NCI-H2081 treated with DMSO at 0.1 percent for 48 hours (cell line): ENCODE data around the gene EPS8.

Experiments used
- DNase-seq: peaks from one replicate; lab custom pipeline; 2025; lab: John Stamatoyannopoulos, UW

The EPS8 gene

DNA sequence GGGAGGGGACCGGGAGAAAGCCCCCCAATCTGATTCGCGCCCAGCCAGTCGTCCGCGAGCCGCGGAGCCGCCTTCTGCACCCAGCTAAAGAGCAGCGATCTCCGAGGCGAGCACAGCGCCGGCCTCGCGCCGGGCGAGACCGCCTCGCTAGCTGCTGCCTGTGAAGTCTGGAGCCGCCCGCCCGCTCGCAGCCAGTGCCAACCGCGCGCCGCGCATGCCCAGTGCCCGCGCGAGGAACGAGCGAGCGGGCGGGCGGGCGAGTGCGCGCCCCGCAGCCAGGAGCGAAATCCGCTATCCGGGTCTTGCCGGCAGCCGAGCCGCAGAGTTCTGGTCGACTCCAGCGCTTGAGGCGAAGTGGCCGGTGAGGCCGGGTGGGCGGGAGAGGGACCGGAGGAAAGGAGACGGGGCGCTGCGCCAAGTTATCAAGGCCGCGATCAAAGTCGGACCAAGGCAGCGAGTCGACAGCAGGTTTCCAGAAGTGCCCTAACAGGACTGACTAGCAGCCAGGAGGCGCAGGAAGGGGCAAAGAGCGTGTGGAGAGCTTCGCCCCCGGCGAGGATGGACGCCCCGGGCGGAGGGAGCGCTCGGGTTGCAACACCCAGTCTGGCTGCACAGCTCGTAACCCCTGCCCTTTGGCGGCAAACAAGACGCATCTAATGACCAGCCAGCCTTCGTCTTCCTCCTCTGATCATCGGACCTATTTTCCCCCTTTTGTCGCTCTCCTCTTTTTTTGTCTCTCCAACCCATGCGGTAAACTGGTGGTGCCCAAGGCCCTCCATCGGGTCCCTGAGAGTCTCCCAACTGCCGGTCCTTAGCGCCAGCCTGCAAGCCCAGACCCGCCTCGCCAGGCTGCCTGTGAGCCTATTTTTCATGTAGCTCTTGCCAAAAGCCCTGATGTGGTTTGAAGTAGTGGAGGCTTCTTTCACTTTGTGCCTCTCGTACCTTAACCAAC is at the start of gene EPS8:
TSS of gene EPS8 (minus strand) at position 169 of the 952 bp plus-strand sequence. CDS start 106,437 bp downstream, outside the sequence.
- DNase-seq = peak; percentile 72

DNA sequence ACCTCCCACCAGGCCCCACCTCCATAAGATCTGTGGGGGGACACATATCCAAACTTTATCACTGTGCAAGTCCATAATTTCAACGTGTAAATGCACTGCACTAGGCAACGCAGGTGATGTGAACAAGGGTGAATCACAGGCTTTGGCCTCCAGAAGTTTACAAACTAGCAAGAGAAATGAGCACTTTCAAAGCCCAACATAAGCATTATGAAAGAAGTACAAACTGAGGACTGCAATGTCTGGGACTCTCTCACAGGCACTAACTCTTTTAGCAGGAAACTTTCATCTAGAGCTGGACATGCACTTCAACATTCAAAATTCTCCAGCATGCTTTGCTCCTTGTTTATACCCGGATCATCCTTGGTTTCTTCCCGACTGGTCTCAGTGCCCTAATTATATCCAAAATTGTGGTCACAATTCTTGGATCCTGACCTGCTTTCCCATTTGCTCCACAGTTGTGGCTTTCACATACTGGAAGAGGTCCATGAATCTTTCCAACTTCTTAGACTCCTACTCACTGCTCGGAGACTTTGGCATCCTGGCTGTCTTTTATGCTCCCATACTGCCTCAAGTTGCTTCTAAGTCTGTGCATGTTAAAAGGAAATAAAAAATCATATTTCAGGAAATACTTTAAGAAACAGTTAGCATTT is 48.1 kb upstream of the EPS8 start:
- DNase-seq = no peak

GRCh38 chr12:15834575-15834974 is 45.4 kb upstream of the EPS8 start:
- no peak for DNase-seq

- no peak for DNase-seq
Observed at GRCh38 chr12:15831315-15831978, 42.3 kb upstream of the EPS8 start.

- no peak for DNase-seq
Observed at GRCh38 chr12:15830538-15830937, 41.4 kb upstream of the EPS8 start.

DNA sequence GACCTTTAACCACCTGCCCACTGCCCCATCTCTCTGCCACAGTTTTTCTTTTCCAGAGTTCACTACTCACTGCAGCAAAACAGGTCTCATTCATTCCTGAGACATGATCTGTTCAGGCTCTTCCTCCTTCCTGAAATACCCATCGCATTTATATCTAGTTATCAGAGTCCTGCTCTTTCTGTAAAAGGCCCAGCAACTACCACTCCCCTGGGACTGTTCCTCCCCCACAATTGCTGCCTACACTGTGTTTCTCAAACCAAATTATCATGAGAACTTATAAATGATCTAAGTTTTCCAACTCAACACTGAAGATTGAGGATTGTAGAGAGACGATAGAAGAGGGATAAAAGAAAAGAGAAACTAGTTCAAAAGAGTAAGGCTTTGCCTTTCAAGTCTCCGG is 40.8 kb upstream of the EPS8 start:
- no peak for DNase-seq

GRCh38 chr12:15829255-15829654 is 40.1 kb upstream of the EPS8 start:
- no peak for DNase-seq

DNA sequence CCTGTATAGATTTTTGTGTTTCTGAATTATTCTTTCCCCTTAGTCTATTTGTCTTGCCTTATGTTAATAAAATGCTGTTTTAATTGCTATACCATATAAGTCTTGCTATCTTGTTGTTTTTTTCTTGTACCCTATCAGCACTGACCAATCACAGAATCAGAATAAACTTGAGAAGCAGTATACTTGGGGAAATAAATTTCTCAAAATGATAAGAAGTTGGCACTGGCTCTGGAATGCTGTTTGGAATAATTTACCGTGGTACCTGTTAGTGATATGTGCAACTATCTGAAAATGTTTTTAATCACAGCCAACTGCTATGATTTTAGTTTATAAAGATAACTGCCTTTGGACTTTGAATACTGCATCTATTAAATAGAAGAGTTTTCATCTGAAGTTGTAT is 37.9 kb upstream of the EPS8 start:
- no peak for DNase-seq

- DNase-seq = no peak
Observed at GRCh38 chr12:15824516-15824915, 35.3 kb upstream of the EPS8 start.

DNA sequence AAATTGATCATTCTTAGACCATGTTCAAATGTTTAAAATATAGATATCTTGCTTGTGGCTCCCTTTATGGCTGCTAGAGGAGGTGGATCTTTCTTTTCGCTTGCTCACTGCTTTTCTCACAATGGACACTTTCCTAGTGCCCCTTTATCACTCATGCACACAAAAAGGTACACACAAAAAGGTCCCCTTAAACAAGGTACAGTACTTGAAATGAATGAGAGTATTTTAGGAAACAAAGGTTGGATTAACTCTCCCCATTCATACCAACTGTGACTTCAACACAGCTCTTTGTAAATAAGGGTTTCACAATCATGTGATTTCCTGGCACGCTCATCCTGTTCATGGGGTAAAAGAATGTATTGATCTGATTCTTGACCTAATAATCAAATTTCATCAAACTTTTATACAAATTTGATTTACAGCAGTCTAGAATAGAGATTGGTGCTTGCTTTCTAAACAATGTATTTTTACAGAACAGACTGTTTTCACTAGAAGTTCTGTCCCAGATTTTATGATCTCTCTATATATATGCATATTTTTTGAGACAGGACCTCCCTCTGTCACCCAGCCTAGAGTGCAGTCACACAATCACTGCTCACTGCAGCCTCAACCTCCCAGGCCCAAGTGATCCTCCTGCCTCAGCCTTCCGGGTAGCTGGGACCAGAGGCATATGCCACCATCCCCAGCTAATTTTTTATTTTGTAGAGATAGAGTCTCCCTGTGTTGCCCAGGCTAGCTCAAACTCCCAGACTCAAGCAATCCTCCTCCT is 34.4 kb upstream of the EPS8 start:
- no peak for DNase-seq

GRCh38 chr12:15819644-15820437 is 30.7 kb upstream of the EPS8 start:
- DNase-seq = no peak

- DNase-seq = no peak
Observed at GRCh38 chr12:15818418-15818817, 29.2 kb upstream of the EPS8 start.

- no peak for DNase-seq
Observed at GRCh38 chr12:15815730-15816129, 26.5 kb upstream of the EPS8 start.

DNA sequence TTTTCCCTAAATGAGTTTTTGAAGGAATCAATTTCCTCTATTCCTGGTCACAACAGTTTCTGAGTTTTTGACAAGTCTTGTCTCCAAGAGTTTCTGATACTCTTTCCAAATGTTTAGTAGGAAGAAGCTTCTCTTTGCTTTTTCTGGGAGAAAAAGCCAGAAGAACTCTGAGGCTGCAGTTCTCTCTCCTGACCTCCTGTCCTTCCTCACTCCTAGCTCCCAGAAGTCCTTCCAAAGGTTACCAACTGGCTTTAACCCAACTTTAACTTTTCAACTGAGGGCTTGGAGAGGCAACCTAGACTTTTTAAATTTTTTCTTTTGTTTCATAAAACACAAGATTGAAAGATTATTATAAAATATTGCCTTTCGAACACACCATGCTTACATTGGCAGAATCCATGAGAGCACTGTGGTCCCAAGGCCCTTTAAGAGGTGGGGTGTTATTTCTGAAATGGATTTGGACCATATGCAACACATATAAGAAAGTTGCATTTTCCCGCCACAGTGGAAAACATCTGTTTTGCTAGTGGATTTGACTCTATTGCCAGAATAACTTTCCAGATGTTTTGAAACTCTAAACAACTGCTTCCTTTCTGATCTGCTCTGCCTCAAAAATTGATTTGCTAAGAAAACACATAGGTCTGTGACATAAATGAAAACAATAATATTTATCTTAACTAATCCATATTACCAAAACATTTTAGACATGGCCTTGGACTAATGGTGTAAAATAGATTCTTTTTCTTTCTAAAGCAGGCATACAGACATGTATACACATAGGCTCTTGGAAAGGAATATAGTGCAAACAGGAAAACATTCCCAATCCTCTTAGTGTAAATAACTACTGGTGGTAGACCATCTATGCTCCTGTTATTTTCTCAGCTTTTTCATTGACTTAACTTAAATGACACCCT is 22.3 kb upstream of the EPS8 start:
- no peak for DNase-seq

DNA sequence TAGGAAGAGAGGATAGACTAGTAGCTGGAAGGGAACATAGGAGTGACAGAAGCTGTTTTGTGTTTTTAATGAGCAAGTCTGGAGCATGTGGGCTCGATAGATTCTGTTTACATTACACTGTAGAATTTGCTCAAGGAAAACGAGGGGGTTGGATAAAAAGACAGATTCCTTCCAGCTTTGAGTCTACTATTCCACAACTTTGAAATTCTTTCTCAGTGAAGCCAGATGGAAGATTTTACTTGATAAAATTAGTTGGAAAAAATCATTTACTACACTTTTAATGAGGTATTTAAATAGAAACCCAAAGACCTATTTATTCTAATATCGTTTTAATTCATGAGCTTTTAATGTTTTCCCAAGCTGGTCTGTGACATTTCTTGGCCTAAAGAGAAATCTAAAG is 19.5 kb upstream of the EPS8 start:
- DNase-seq = no peak

DNA sequence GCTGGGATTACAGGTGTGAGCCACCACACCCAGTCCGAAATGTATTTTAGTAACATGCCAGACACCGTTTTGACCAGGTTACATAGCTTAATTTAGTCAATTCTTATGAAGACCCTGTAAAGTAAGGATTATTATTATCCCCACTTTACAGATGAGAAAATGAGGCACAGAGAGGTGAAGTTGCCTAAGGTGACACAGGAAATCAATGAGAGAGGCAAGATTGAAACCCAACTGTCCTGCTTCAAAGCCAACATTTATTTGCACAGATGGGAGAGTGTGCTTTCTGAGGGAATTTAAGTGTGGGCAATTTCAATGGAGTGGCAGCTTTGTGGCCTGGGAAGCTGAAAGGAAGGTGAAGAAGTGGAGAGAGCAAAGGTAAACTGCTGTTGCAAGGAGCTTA is 19.1 kb upstream of the EPS8 start:
- no peak for DNase-seq

DNA sequence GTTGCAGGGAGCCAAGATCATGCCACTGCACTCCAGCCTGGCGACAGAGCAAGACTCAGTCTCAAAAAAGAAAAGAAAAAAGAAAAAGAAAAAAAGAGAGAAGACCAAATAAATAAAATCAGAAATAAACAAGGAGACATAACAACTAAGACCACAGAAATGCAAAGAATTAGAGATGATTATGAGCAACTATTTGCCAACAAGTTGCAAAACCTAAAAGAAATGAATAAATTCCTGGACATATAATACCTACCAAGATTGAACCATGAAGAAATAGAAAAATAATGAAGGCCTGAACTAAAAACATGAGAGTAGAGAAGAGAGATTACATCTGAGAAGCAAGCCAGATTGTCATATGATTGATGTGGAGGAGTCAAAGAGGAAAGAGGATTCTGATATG is 17.6 kb upstream of the EPS8 start:
- DNase-seq = no peak

DNA sequence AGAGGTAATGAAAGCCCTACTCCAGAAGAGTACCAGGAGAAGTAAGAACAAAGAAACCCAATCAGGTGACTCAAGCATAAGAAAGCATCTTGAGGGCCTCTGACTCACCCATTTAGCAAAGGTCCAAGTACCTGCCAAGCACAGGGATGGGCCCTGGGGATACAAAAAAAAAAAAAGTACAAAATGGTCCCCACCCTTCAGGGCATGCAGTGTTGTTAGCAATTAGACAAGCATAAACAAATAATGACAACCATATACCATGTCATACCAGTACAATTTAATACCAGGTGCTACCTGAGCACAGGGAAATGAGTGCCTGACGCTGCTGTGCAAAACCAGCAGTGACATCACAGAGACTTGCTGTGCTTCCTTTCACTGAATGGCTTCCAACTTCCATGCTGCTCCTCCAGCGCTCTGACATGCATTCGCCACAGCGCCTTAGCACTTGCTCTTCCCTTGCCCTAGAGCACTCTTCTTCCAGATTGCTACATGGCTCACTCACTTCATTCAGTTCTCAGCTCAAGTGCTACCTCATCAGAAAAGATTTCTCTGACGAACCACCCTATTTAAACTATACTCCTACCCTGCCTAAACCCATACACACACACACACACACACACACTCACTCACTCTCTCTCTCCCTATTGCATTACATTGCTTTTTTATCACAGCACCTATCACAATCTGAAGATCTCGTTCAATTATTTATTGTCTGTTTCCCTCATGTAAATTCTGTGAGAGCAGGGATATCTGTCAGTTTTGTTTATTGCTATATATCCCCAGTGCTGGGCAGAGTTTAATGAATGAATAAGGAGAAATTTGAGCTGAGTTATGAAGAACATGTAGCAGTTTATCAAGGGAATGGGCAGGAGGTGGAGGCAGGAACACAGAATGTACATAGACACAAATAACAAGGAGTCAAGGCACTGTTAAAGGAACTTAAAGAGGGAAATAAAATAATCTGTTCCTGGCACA is 12.9 kb upstream of the EPS8 start:
- no peak for DNase-seq

- DNase-seq = no peak
Observed at GRCh38 chr12:15800278-15800677, 11.1 kb upstream of the EPS8 start.
